PC-9 (cell line): Measurements from ENCODE around the gene C17orf78.
"Not testable (repeated sequence)": the region's sequence is repeated elsewhere in the genome, so short reads cannot be mapped to it uniquely, and the experiment has no call there.

Experiments used
- EZH2 ChIP-seq: fragments of 200-600 bp; sonication (generic); IDR thresholded peaks from 2 replicates; pipeline ENCODE4 v1.8.0; 2017; ENCODE audit warnings: antibody characterized with exemption, low read depth
- TF ChIP-seq, protein P1 (sequence below): fragments of 200-600 bp; sonication (generic); conservative IDR thresholded peaks from 2 replicates; pipeline ENCODE4 v1.6.1; 2017; ENCODE audit warnings: mixed run types, antibody characterized with exemption, mild to moderate bottlenecking, moderate library complexity

DNA sequence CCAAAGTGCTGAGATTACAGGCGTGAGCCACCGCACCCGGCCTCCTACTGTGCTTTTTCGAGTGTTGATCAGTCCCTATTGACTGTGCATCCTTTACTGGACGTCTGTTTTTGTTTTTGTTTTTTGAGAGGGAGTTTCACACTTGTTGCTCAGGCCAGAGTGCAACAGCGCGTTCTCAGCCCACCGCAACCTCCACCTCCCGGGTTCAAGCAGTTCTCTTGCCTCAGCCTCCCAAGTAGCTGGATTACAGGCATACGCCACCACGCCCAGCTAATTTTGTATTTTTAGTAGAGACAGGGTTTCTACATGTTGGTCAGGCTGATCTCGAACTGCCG, 32.3 kb downstream of the C17orf78 start:
- TF ChIP-seq, protein P1, sequence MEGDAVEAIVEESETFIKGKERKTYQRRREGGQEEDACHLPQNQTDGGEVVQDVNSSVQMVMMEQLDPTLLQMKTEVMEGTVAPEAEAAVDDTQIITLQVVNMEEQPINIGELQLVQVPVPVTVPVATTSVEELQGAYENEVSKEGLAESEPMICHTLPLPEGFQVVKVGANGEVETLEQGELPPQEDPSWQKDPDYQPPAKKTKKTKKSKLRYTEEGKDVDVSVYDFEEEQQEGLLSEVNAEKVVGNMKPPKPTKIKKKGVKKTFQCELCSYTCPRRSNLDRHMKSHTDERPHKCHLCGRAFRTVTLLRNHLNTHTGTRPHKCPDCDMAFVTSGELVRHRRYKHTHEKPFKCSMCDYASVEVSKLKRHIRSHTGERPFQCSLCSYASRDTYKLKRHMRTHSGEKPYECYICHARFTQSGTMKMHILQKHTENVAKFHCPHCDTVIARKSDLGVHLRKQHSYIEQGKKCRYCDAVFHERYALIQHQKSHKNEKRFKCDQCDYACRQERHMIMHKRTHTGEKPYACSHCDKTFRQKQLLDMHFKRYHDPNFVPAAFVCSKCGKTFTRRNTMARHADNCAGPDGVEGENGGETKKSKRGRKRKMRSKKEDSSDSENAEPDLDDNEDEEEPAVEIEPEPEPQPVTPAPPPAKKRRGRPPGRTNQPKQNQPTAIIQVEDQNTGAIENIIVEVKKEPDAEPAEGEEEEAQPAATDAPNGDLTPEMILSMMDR: not testable (repeated sequence)
- TF ChIP-seq EZH2: not testable (repeated sequence)
